GM20431 (cell line): ENCODE data around the gene RFX3.

Experiments
- in situ Hi-C: fragments of 300-500 bp; cut with MseI, MboI; formaldehyde crosslinking; loops from one replicate; pipeline ENCODE4 v1.15.0; 2020; ENCODE audit warnings: low sequenced_read_pairs; ENCODE audit not compliant: unreplicated experiment

RFX3 gene

DNA sequence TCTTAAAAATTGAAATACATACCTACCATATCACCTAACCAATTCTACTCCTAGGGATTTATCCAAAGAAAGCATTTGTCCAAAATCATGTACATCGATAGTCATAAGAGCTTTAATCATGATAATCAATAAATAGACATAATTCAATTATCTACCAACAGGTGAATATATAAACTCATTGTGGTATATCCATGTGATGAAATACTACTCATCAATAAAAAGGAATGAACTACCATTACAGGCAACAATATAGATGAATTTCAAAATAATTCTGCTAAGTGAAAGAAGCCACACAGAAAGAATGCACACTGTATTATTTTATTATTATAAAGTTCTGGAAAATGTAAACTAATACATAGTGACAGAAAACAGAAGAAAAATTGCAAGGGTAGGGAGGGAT lies 81.8 kb downstream of the RFX3 start:
- in situ Hi-C loops = loop anchor here (25.0 kb wide), 1 partner anchor 207 kb away; no protein-coding TSS in a partner anchor

DNA sequence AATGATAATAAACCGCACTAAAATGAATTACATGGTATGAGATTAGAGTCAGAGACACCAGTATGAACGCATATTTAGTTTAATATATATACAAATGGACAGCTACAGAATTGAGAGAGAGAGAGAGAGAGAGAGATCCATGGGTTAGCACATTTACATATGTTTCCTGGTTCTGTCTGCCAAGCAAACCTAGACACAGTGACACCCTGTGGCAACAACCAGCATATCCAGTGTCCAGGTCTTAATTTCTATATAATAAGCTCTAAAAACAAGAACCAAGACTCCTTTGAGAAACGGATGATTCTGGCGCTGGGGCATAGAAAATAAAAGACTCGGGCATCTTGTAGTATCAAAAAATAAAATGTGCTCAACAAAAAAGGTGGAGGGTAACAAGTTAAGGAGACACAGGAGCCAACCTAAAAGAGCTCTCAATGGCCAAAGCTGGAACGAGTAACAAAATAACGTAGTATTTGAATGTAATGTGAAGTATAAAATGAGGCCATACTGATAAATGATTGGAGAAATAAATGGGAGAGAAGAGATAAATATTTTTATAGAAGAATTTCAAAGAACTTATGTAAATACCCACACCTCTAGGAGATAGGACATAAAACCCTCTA lies 84.5 kb downstream of the RFX3 start:
- in situ Hi-C loops = loop anchor here (25.0 kb wide), 1 partner anchor 204 kb away; no protein-coding TSS in a partner anchor

DNA sequence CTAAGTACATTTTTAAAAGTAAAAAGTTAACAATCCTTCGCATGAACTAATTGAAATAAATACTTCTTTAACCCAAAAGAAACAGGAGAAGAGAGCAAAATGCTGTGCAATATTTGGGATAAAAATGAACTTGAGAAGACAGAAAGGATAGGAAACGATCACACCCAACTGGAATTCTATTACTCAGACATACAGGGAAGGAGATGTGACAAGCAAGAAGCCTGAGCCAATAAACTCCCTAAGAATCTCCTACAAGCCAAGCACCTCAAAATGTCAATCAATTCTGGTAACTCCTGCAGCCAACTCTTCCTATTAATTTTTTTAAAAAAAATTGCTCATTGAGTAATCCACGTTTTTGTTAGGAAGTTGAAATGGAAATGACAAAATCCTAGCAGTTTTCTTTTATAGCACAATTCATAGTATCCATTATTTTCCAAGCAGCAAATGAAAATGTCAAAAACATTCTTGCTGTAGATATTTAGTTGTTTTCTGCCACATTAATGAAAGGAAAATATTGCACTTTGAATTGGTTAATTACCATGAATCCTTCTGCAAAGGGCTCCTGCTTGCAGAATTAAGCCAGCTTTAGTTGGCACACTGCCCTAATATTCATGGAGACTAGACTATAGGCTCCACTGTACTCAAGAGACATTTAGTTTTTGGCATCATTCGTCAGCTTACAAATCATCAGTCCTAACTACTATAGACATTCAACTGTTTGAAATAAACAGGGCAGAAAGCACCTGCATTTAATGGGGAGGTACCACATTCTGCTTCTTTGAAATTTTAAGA lies 89.0 kb downstream of the RFX3 start:
- in situ Hi-C loops = loop anchor here (25.0 kb wide), 1 partner anchor 200 kb away; no protein-coding TSS in a partner anchor

DNA sequence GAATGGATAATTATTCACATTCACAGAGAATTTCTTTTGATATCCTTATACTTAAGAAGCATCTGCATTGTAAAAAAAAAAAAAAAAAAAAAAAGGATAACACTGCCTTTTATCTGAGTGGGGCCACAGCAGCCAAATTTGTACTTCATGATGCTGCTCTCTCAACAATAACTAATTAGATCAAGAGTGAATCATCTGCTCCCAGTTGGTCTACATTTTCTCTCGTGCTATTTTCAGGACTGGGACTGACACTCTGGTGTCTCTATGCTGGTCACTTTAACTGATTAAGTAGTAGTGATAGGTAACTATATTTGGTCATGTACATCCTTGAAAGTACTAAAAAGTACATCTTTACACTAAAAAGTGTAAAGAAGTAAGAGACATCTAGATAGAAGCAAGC lies 90.1 kb downstream of the RFX3 start:
- in situ Hi-C loops = loop anchor here (25.0 kb wide), 1 partner anchor 198 kb away; no protein-coding TSS in a partner anchor

DNA sequence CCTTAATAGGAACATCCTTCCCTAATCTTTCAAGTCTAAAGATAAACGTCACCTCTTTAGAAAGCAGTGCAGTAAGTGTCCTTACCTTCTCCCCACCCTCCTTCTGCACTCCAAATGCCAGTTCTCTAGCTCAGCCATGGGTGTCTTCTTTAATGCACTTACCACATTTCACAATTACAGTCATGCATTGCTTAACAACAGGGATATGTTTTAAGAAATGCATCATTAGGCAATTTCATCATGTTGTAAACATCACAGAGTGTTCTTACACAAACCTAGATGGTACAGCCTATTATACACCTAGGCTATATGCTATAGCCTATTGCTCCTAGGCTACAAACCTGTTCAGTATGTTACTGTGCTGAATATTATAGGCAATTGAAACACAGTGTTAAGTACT lies 91.2 kb downstream of the RFX3 start:
- in situ Hi-C loops = loop anchor here (25.0 kb wide), 1 partner anchor 197 kb away; no protein-coding TSS in a partner anchor

DNA sequence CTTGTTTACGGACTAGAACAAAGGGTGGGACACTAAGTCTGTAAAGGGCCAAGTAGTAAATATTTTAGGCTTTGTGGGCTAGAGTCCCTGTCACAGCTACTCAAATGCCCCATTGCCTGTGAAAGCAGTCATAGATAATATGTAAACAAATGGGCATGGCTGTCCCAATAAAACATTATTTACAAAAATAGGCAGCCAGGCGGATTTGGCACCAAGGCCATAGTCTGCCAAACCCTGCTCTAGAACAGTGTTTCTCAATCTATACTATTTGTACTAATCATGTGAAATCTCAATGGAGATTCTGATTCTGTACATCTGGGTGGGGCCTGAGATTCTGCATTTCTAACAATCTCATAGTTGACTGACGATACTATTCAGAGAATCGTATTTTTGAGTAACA lies 92.0 kb downstream of the RFX3 start:
- in situ Hi-C loops = loop anchor here (25.0 kb wide), 1 partner anchor 196 kb away; no protein-coding TSS in a partner anchor

DNA sequence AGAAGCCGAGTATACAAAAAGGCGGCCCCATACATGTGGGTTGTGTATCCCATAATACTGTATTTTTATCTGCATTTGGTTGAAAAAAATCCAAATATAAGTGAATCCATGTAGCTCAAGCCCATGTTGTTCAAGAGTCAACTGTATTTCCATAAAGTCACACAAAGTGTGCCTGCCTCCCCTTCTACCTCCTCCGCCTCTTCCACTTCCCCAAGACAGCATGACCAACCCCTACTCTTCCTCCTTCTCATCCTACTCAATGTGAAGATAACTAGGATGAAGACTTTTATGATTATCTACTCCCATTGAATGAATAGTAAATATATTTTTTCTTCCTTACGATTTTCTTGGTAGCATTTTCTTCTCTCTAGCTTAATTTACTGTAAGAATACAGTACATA lies 92.7 kb downstream of the RFX3 start:
- in situ Hi-C loops = loop anchor here (25.0 kb wide), 1 partner anchor 196 kb away; no protein-coding TSS in a partner anchor

DNA sequence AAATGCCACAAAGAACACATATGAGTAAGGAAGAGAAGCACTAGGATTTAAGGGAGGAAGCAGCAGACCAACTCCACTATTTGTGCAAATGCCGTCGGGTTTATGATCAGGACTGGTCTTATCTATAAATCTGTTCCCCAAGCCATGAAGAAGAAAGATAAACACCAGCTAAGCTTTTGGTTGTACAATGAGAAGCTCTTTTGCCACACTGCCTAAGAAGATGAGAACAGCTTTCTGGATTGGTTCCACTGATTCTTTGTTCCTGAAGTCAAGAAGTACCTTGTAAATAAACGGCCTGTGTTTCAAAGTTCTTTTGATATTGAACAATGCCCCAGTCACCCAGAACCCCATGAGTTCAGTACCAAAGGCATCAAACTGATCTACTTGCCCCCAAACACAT lies 93.9 kb downstream of the RFX3 start:
- in situ Hi-C loops = loop anchor here (25.0 kb wide), 1 partner anchor 195 kb away; no protein-coding TSS in a partner anchor

DNA sequence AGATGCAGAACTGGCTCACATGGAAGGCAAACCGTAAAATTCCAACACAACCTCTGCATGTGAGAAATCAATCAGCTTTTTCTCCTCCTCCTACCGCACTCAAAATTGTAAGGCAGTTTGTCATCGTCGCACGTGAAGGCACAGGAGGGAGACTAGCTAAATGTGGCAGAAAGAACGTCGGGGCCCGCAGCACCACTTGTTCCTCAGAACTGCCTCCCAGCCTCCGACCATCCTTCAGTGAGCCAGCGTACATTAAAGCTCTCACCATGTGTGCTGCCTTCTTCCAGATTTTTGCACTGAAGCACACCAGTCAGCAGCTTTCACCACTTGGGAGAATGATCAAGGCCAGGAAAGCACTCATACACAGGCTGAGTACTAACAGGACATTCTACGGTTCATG lies 105.9 kb downstream of the RFX3 start:
- in situ Hi-C loops = no loop called here

DNA sequence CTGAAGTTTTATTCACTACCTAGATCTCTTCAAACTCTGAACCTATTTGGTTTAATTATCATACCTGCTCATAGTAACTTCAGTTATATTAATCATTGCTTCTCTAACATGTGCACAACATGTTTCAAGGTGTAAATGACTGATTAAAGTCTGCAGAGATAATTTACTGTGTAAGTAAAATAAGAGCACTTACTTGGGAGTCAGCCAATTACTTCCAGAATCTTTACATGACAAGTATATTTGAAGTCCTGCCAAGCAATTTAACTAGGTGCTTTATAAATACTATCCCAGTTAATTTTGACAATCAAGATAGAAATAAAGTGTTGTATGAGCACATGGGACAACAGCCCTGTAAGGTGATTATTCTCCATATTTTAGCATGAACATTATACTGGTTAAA lies 109.9 kb downstream of the RFX3 start:
- in situ Hi-C loops = no loop called here

DNA sequence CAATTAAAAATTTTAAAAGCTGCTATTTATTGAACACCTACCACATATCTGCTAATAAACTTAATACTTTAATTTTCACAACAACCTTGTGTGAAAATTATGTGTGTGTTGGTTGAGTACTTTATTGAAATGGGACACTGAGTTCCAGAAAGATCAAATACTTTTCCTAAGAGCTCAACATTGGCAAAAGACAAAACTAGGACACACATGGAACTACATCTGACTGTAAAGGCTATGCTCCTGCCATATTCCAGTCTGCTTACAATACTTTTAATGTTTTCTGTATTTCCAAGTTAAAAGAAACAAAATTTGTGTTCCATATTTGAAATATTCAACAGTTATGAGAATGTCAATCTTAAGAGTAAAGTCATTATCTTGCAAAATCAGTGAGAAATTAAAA lies 111.8 kb downstream of the RFX3 start:
- in situ Hi-C loops = no loop called here

DNA sequence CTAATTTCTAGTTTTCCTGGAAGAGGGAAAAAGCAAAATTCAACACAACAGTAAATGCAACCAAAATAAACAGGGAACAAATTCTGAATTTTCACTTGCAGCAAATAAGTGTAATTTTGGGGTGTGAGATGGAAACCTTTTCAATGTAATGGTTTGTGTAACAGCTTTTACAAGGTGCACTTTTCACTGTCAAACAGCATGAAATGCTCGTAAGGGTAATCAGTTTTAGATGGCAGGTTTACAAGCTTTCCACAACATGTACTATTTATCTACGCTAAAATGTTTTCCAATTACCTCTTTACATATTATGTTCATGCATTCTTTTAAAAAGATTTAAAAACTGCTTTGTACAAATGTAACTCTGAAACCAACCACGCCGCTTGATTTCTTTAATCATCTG lies 115.3 kb downstream of the RFX3 start:
- in situ Hi-C loops = no loop called here

DNA sequence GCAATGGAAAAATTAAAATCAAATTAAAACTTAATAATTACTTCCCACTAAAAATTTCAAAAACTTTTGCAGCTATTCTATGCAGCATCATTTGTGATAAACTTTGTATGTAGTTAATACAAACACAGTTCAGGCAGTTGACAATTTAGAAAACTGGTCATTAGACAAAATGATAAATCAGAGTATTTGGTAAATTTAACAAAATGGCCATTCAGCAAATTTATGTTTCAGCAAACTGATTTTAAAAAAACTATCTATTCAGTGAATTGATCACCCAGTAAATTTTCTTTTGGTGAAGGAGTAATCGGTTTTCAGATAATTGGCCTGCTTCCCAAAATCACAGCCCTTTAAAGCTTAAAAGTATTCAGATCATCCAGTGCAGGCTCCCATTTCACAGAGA lies 116.3 kb downstream of the RFX3 start:
- in situ Hi-C loops = no loop called here

DNA sequence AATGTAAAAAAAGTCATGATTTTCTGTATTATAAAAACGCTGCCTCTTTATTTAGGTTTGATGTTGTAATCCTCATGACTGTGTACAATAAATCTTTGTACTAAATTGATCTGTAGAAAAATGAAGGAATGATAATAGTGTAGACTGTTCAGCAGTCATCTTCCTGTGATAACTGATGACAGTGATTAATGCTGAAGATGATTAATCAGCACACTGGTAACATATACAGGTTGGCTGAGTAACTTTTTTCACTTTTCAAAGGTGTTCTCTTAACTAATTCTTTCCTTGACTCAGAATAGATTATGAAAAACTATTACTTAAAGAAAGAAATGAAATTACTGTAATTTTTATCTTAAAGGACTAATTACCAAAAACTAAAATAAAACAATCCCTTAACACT lies 122.5 kb downstream of the RFX3 start:
- in situ Hi-C loops = no loop called here

DNA sequence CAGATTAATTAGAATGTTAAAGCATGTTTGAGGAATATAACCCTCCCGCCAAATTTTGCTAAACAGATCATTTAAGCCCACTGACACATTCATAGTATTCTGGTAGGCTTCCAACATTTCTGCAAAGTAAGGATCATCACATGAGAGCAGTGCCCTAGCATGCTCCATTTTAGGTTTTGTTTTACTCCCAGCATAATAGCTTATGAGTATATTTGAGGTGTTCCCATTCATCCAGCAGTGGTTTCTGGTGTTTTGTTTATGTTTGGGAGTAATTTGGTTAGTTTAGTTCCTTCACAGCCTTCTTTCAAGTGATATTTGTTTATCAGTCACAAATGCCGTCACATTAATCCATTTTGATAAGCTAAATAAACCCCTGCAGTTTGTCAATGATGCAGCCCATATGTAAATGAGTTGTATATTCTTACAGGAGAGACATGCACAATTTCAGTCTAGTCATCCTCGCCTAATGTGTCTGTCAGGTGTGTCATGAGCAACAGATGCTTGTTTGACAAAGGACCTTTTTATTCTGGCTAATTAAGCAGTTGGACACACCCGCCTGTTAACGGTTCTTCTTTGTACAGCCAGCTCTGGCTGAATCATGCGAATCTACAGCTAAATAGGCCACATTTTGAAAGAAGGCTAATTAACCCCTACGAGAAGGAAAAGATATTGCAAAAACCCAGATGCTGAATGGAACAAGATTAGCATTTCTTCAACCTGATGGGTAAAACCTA lies 124.4 kb downstream of the RFX3 start:
- in situ Hi-C loops = no loop called here

DNA sequence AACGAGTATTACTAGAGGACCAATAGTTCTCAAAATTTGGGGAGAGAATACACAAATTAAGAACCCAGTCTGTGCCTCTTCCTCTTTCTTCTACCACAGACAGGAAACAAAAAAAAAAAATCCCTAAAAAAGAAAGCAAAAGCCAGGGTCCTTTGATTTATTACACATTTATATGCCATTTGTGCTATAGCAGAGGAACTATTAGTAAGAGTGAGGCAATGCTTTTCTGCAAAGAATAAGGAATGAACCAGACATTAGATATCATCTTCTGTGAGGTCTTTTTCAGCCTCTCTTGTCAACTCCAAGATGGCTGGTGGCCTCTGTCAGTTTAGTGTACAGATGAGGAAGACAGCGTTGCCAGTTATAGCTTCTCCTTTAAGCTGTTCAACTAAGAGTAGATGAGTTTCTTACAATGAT lies 127.6 kb downstream of the RFX3 start:
- in situ Hi-C loops = no loop called here

DNA sequence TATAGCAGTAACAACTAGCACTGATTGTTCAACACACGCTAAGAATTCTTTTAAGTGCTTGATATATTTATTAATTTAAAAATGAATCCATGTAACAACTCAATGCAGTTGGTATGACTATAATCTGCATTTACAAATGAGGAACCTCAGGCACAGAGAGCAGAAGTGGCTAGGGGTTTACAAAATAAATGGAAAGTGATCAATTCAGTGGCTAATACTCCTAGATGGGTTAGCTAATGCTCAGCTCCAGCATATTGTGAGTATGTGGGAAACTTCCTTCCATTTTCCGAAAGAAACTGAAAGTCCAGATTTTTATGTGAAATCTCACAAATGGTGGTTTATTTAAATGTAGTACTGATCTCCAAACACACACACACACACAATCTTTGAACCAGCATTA lies 128.0 kb downstream of the RFX3 start:
- in situ Hi-C loops = no loop called here

DNA sequence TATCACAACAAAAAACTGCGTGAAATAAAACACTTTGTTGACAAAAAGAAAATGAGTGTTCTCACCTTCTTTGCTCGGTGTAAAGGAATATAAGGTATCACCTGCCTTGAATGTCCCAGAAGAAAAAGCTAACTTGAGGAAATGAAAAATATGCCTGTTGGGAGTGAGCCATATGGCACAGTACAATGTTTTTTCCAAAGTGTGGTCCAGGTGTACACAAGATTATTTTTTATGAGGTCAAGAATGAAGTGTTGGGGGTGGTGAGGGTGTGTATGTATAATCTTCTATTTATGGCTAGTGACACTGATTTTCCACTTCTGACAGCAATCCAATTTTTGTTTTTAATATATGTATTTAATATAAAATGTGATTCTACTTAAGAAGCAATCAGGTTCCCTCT lies 134.4 kb downstream of the RFX3 start:
- in situ Hi-C loops = no loop called here

DNA sequence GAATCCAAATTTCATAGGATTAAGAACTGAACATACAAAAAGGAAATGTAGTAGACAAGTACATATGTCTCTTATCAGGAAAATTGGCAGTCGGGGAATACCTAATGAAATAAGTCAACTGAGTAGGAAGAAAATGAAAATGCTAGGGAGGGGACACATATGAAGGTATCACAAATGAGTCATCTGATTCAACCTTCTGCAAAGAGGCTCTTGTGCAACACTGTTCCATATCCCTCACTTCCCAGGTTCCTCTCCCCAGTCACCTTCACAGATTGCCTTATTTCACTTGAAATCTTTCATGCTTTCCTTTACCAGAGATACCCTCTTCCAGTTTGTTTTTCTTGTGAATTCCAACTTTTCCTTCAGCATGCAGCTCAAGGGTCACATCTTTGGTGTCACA lies 139.0 kb downstream of the RFX3 start:
- in situ Hi-C loops = no loop called here

DNA sequence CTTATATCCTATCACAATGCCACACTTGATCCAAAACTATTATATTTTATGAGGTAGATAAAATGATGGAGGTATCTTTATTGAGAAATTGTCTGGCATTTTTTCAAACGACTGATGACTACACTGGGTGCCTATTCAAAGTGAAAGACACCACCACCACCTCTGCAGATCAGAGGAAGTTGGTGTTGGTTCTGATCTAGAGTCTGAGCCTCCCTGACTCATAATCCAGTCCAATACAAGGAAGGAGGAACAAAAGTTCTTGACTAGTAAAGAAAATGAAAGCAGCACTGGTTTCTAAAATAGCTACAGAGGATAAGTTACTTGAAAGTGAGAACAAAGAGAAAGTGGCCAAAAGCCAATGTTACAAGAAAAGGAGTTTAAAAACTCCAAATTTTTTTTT lies 139.9 kb downstream of the RFX3 start:
- in situ Hi-C loops = no loop called here

DNA sequence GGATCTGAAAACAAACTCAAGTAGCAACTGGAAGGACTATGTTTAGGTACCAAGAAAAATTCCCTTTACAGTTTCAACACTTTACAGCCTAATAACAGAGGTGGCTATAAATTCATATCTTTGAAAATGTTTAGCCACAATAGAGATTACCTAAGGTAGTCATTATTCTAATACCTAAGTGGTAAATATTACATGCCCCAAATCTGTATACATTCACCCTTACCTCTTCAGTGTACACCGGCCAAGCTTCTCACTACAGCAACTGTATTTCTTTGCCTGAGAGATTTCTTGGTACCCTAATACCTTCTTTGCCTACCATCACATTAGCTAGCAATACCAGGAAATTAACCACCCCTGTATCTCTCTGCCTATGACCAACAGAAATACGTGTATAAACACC lies 154.0 kb downstream of the RFX3 start:
- in situ Hi-C loops = no loop called here
